Measurements from ENCODE around the gene PTPRD. TPM values are rescaled to one million over a fixed set of nuclear protein-coding genes. Genes with fewer than 3 reads are reported as not detected.
A peak's percentile ranks its signal among the peaks of the same experiment; 100 is the strongest.

PTPRD gene
- total and polyA plus RNA-seq, 2 donors = 2.2 to 13.5 TPM

GRCh38 chr9:10079284-10079964 lies 533.4 kb downstream of the PTPRD start:
- H3K4me3 ChIP-seq (ENCODE audit: low read length in 2 of 2) = no peak overlapping the region
- 83% methylated on average over 7 of the region's 7 CpGs for WGBS

GRCh38 chr9:10071579-10071978 lies 541.2 kb downstream of the PTPRD start:
- 77% methylated on average over 1 of the region's 1 CpG for WGBS
- Histone ChIP-seq H3K9me3 (ENCODE audit: control insufficient read depth in 2 of 2, insufficient read depth in 1 of 2, low read length in 1 of 2) (no peaks in the 10 kb centered on the region), H3K4me3 (ENCODE audit: low read length in 2 of 2) (no peak overlapping the region), H3K27me3 (ENCODE audit: control insufficient read depth in 2 of 2, insufficient read depth in 1 of 2, low read length in 1 of 2) (no peaks in the 10 kb centered on the region), H3K36me3 (ENCODE audit: control insufficient read depth in 2 of 2, insufficient read depth in 2 of 2, low read length in 1 of 2) (no peaks in the 10 kb centered on the region), H3K27ac (ENCODE audit: low read depth in 1 of 2, low read length in 1 of 2) (no peak overlapping the region), H3K4me1 (ENCODE audit: control insufficient read depth in 2 of 2, insufficient read depth in 2 of 2, low read length in 2 of 2) (no peaks in the 10 kb centered on the region)
- DNase-seq (ENCODE audit: low read depth in 6 of 9, low spot score in 9 of 9) = no peak

More at GRCh38 chr9:10079284-10079964, 533.4 kb downstream of the PTPRD start:
- Histone ChIP-seq H3K9me3 (ENCODE audit: control insufficient read depth in 2 of 2, insufficient read depth in 1 of 2, low read length in 1 of 2) (no peaks in the 10 kb centered on the region), H3K36me3 (ENCODE audit: control insufficient read depth in 2 of 2, insufficient read depth in 2 of 2, low read length in 1 of 2) (no peaks in the 10 kb centered on the region), H3K4me1 (ENCODE audit: control insufficient read depth in 2 of 2, insufficient read depth in 2 of 2, low read length in 2 of 2) (no peaks in the 10 kb centered on the region), H3K27ac (ENCODE audit: low read depth in 1 of 2, low read length in 1 of 2) (no peak overlapping the region), H3K27me3 (ENCODE audit: control insufficient read depth in 2 of 2, insufficient read depth in 1 of 2, low read length in 1 of 2) (no peaks in the 10 kb centered on the region)
- no peak for DNase-seq (ENCODE audit: low read depth in 6 of 9, low spot score in 9 of 9)

GRCh38 chr9:10062629-10063395 lies 550.0 kb downstream of the PTPRD start:
- no peaks in the 10 kb centered on the region for H3K4me1 ChIP-seq (ENCODE audit: control insufficient read depth in 2 of 2, insufficient read depth in 2 of 2, low read length in 2 of 2)
- DNase-seq (ENCODE audit: low read depth in 6 of 9, low spot score in 9 of 9) = no peak
- no peaks in the 10 kb centered on the region for H3K9me3 ChIP-seq (ENCODE audit: control insufficient read depth in 2 of 2, insufficient read depth in 1 of 2, low read length in 1 of 2)
- no peaks in the 10 kb centered on the region for H3K36me3 ChIP-seq (ENCODE audit: control insufficient read depth in 2 of 2, insufficient read depth in 2 of 2, low read length in 1 of 2)
- H3K4me3 ChIP-seq (ENCODE audit: low read length in 2 of 2) = no peak overlapping the region
- WGBS = 86% methylated on average over 3 of the region's 3 CpGs
- H3K27ac ChIP-seq (ENCODE audit: low read depth in 1 of 2, low read length in 1 of 2) = no peak overlapping the region
- no peaks in the 10 kb centered on the region for H3K27me3 ChIP-seq (ENCODE audit: control insufficient read depth in 2 of 2, insufficient read depth in 1 of 2, low read length in 1 of 2)

GRCh38 chr9:10059044-10059443 lies 553.8 kb downstream of the PTPRD start:
- peak in 1 of 9 donors; percentile 1 for DNase-seq (ENCODE audit: low read depth in 6 of 9, low spot score in 9 of 9)
- 85% methylated on average over 3 of the region's 3 CpGs for WGBS
- Histone ChIP-seq H3K4me3 (ENCODE audit: low read length in 2 of 2) (no peak overlapping the region), H3K36me3 (ENCODE audit: control insufficient read depth in 2 of 2, insufficient read depth in 2 of 2, low read length in 1 of 2) (no peaks in the 10 kb centered on the region), H3K27ac (ENCODE audit: low read depth in 1 of 2, low read length in 1 of 2) (no peak overlapping the region), H3K4me1 (ENCODE audit: control insufficient read depth in 2 of 2, insufficient read depth in 2 of 2, low read length in 2 of 2) (no peaks in the 10 kb centered on the region), H3K27me3 (ENCODE audit: control insufficient read depth in 2 of 2, insufficient read depth in 1 of 2, low read length in 1 of 2) (no peaks in the 10 kb centered on the region), H3K9me3 (ENCODE audit: control insufficient read depth in 2 of 2, insufficient read depth in 1 of 2, low read length in 1 of 2) (no peaks in the 10 kb centered on the region)

GRCh38 chr9:10055886-10056395 lies 556.9 kb downstream of the PTPRD start:
- WGBS = 99% methylated on average over 6 of the region's 6 CpGs
- DNase-seq (ENCODE audit: low read depth in 6 of 9, low spot score in 9 of 9) = no peak
- no peaks in the 10 kb centered on the region for H3K4me1 ChIP-seq (ENCODE audit: control insufficient read depth in 2 of 2, insufficient read depth in 2 of 2, low read length in 2 of 2)
- no peaks in the 10 kb centered on the region for H3K27me3 ChIP-seq (ENCODE audit: control insufficient read depth in 2 of 2, insufficient read depth in 1 of 2, low read length in 1 of 2)
- no peaks in the 10 kb centered on the region for H3K36me3 ChIP-seq (ENCODE audit: control insufficient read depth in 2 of 2, insufficient read depth in 2 of 2, low read length in 1 of 2)
- no peak overlapping the region for H3K27ac ChIP-seq (ENCODE audit: low read depth in 1 of 2, low read length in 1 of 2)
- no peaks in the 10 kb centered on the region for H3K9me3 ChIP-seq (ENCODE audit: control insufficient read depth in 2 of 2, insufficient read depth in 1 of 2, low read length in 1 of 2)
- H3K4me3 ChIP-seq (ENCODE audit: low read length in 2 of 2) = no peak overlapping the region

GRCh38 chr9:10054456-10054855 lies 558.3 kb downstream of the PTPRD start:
- no peak overlapping the region for H3K4me3 ChIP-seq (ENCODE audit: low read length in 2 of 2)
- no peaks in the 10 kb centered on the region for H3K4me1 ChIP-seq (ENCODE audit: control insufficient read depth in 2 of 2, insufficient read depth in 2 of 2, low read length in 2 of 2)
- no peak overlapping the region for H3K27ac ChIP-seq (ENCODE audit: low read depth in 1 of 2, low read length in 1 of 2)
- no peaks in the 10 kb centered on the region for H3K9me3 ChIP-seq (ENCODE audit: control insufficient read depth in 2 of 2, insufficient read depth in 1 of 2, low read length in 1 of 2)
- H3K36me3 ChIP-seq (ENCODE audit: control insufficient read depth in 2 of 2, insufficient read depth in 2 of 2, low read length in 1 of 2) = no peaks in the 10 kb centered on the region
- H3K27me3 ChIP-seq (ENCODE audit: control insufficient read depth in 2 of 2, insufficient read depth in 1 of 2, low read length in 1 of 2) = no peaks in the 10 kb centered on the region
- DNase-seq (ENCODE audit: low read depth in 6 of 9, low spot score in 9 of 9) = no peak
- WGBS = 90% methylated on average over 1 of the region's 1 CpG

GRCh38 chr9:10052916-10053315 lies 559.9 kb downstream of the PTPRD start:
- no peaks in the 10 kb centered on the region for H3K9me3 ChIP-seq (ENCODE audit: control insufficient read depth in 2 of 2, insufficient read depth in 1 of 2, low read length in 1 of 2)
- H3K27me3 ChIP-seq (ENCODE audit: control insufficient read depth in 2 of 2, insufficient read depth in 1 of 2, low read length in 1 of 2) = no peaks in the 10 kb centered on the region
- H3K4me1 ChIP-seq (ENCODE audit: control insufficient read depth in 2 of 2, insufficient read depth in 2 of 2, low read length in 2 of 2) = no peaks in the 10 kb centered on the region
- H3K36me3 ChIP-seq (ENCODE audit: control insufficient read depth in 2 of 2, insufficient read depth in 2 of 2, low read length in 1 of 2) = no peaks in the 10 kb centered on the region
- no peak overlapping the region for H3K27ac ChIP-seq (ENCODE audit: low read depth in 1 of 2, low read length in 1 of 2)
- H3K4me3 ChIP-seq (ENCODE audit: low read length in 2 of 2) = no peak overlapping the region
- no peak for DNase-seq (ENCODE audit: low read depth in 6 of 9, low spot score in 9 of 9)

- Histone ChIP-seq H3K9me3 (ENCODE audit: control insufficient read depth in 2 of 2, insufficient read depth in 1 of 2, low read length in 1 of 2) (no peaks in the 10 kb centered on the region), H3K27ac (ENCODE audit: low read depth in 1 of 2, low read length in 1 of 2) (no peak overlapping the region), H3K27me3 (ENCODE audit: control insufficient read depth in 2 of 2, insufficient read depth in 1 of 2, low read length in 1 of 2) (no peaks in the 10 kb centered on the region), H3K4me1 (ENCODE audit: control insufficient read depth in 2 of 2, insufficient read depth in 2 of 2, low read length in 2 of 2) (no peaks in the 10 kb centered on the region), H3K4me3 (ENCODE audit: low read length in 2 of 2) (no peak overlapping the region), H3K36me3 (ENCODE audit: control insufficient read depth in 2 of 2, insufficient read depth in 2 of 2, low read length in 1 of 2) (no peaks in the 10 kb centered on the region)
- WGBS = 91% methylated on average over 1 of the region's 1 CpG
- DNase-seq (ENCODE audit: low read depth in 6 of 9, low spot score in 9 of 9) = no peak
Observed at GRCh38 chr9:10052181-10052580, 560.6 kb downstream of the PTPRD start.

- H3K4me1 ChIP-seq (ENCODE audit: control insufficient read depth in 2 of 2, insufficient read depth in 2 of 2, low read length in 2 of 2) = no peaks in the 10 kb centered on the region
- no peaks in the 10 kb centered on the region for H3K9me3 ChIP-seq (ENCODE audit: control insufficient read depth in 2 of 2, insufficient read depth in 1 of 2, low read length in 1 of 2)
- H3K27ac ChIP-seq (ENCODE audit: low read depth in 1 of 2, low read length in 1 of 2) = no peak overlapping the region
- no peaks in the 10 kb centered on the region for H3K36me3 ChIP-seq (ENCODE audit: control insufficient read depth in 2 of 2, insufficient read depth in 2 of 2, low read length in 1 of 2)
- DNase-seq (ENCODE audit: low read depth in 6 of 9, low spot score in 9 of 9) = no peak
- H3K27me3 ChIP-seq (ENCODE audit: control insufficient read depth in 2 of 2, insufficient read depth in 1 of 2, low read length in 1 of 2) = no peaks in the 10 kb centered on the region
- no peak overlapping the region for H3K4me3 ChIP-seq (ENCODE audit: low read length in 2 of 2)
- WGBS = 96% methylated on average over 4 of the region's 4 CpGs
Observed at GRCh38 chr9:10050016-10050415, 562.8 kb downstream of the PTPRD start.

All from thymus (tissue), 11 donors.